Left lung (tissue), 10 donors: ENCODE measurements around the gene LNX2. TPM values are rescaled to one million over a fixed set of nuclear protein-coding genes. Genes with fewer than 3 reads are reported as not detected.

Experiments
- ATAC-seq: fragments of 200-7000 bp; cut with Tn5 transposase; one replicate; pipeline ENCODE4 v1.9.1; 2020; ENCODE audit warnings: moderate library complexity
- DNase-seq, 4 donors: peaks; one replicate each; pipeline ENCODE4 v3.0.0-alpha.2; 2013 to 2020
- H3K27ac ChIP-seq, 2 donors: fragments of 200-600 bp; sonication (generic) in 1 of 2; one replicate each; pipeline versions ENCODE4 v1.5.0 to v1.8.0; 2020 to 2021
- H3K27me3 ChIP-seq, 2 donors: fragments of 200-600 bp; sonication (generic) in 1 of 2; one replicate each; pipeline versions ENCODE4 v1.5.0 to v1.8.0; 2020 to 2021
- H3K36me3 ChIP-seq, 2 donors: fragments of 200-600 bp; sonication (generic) in 1 of 2; one replicate each; pipeline versions ENCODE4 v1.5.0 to v1.8.0; 2020 to 2021
- H3K4me1 ChIP-seq, 2 donors: fragments of 200-600 bp; one replicate each; pipeline ENCODE4 v1.8.0; 2021
- H3K4me3 ChIP-seq, 2 donors: fragments of 200-600 bp; sonication (generic) in 1 of 2; one replicate each; pipeline versions ENCODE4 v1.5.0 to v1.8.0; 2020 to 2021; ENCODE audit warnings: mild to moderate bottlenecking in 1 of 2
- H3K9me3 ChIP-seq, 2 donors: fragments of 200-600 bp; sonication (generic) in 1 of 2; one replicate each; pipeline versions ENCODE4 v1.5.0 to v1.8.0; 2020 to 2021
- CTCF ChIP-seq, 2 donors: fragments of 200-600 bp; sonication (generic) in 1 of 2; IDR thresholded peaks; one replicate each; pipeline versions ENCODE4 v1.5.0 to v1.8.0; 2021; ENCODE audit warnings: antibody characterized with exemption in 2 of 2
- intact Hi-C, 2 donors: fragments of 100-400 bp; cut with DNase I; formaldehyde crosslinking; loops; one replicate each; pipeline versions ENCODE4 v1.11.2 to v1.14.2; 2022
- polyA plus RNA-seq, 6 donors: library from polyadenylated mRNA; unstranded; fragments of 120-200 nt; gene quantifications; one replicate each; pipeline ENCODE4 v1.2.1, GENCODE V29; 2013; ENCODE audit not compliant: insufficient read length in 6 of 6
- total RNA-seq, 2 donors: library from RNA; stranded (reverse); fragmentation: NEBNext Ultra II Directional; extraction: Animal tissue kit (Norgen Biotek cat#: 25700); gene quantifications; one replicate each; pipeline ENCODE4 v1.2.1, GENCODE V29; 2021
- donor health status: DM: no; HTN: yes; CAD: no.
- donor health status: DM: no; HTN: no; CAD: no.

Gene LNX2
- total and polyA plus RNA-seq, 8 donors = 16.0 to 25.9 (median 17.8) TPM

GRCh38 chr13:27587095-27587746 lies 33.1 kb downstream of the LNX2 start:
- intact Hi-C loops = no loop called here
- DNase-seq (no peak), ATAC-seq (peak; percentile 21)
- TF ChIP-seq CTCF (IDR thresholded peaks at IDR 0.05) = no peak
- no peaks in the 10 kb centered on the region for H3K27me3 ChIP-seq
- no peak overlapping the region for H3K4me3 ChIP-seq
- peaks cover 7 to 23% of the 10 kb centered on the region in 2 donors for H3K4me1 ChIP-seq
- peaks cover 0 to 2% of the 10 kb centered on the region in 2 donors for H3K9me3 ChIP-seq
- H3K27ac ChIP-seq = no peak overlapping the region
- H3K36me3 ChIP-seq = no peaks in the 10 kb centered on the region

- ATAC-seq (no peak), DNase-seq (no peak)
- H3K36me3 ChIP-seq = peaks cover 0 to 8% of the 10 kb centered on the region in 2 donors
- no peak overlapping the region for H3K27ac ChIP-seq
- no peak for TF ChIP-seq CTCF (IDR thresholded peaks at IDR 0.05)
- intact Hi-C loops = no loop called here
- peaks cover 7 to 20% of the 10 kb centered on the region in 2 donors for H3K4me1 ChIP-seq
- no peak overlapping the region for H3K4me3 ChIP-seq
- H3K27me3 ChIP-seq = no peaks in the 10 kb centered on the region
- peaks cover 0 to 2% of the 10 kb centered on the region in 2 donors for H3K9me3 ChIP-seq
These were observed 36.7 kb downstream of the LNX2 start for GRCh38 chr13:27583645-27584044.

DNA sequence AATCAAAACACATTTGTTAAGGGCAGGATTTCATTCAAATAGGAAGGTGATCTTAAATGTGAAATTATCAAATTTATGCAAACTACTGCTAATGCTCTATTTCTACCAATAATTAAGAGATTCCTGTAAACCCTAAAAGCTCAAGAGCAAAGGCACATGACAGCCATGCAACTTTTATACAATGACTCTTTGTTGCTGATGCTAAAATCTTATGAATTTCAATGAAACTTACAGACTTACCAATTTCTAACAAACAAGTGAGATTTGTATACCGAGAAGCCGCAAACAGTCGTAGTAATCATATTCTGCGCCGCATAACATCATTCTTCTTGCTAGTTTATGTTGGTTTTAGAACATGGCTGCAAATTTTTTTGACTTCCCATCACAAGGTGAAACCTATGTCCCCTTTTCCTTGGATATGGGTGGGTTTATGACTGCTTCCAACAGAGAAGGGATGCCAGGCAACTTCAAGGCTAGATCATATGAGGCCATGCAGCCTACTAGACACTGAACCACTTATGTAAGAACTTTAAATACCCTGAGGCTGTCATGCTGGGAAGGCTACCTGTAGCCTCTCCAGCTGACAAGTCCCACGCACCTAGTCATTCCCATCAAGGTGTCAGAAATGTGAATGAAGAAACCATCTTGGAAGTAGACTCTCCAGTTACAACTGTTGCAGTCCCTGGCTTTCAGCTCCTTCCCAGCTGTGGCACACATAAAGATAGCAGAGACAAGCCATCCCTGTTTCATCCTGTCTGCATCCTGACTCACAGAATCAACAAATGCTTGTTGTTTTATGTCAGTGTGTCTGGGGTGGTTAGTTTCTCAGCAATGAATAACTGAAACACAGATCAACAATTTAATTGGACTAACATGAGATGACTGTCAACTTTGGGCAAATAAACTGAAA lies 42.0 kb downstream of the LNX2 start:
- Histone ChIP-seq H3K36me3 (peaks cover 0 to 8% of the 10 kb centered on the region in 2 donors), H3K4me1 (peaks cover 0 to 2% of the 10 kb centered on the region in 2 donors), H3K27ac (no peak overlapping the region), H3K27me3 (no peaks in the 10 kb centered on the region), H3K9me3 (no peaks in the 10 kb centered on the region), H3K4me3 (no peak overlapping the region)
- DNase-seq (no peak), ATAC-seq (no peak)
- no peak for TF ChIP-seq CTCF (IDR thresholded peaks at IDR 0.05)
- intact Hi-C loops = no loop called here

- Histone ChIP-seq H3K27me3 (no peaks in the 10 kb centered on the region), H3K4me3 (no peak overlapping the region), H3K36me3 (no peaks in the 10 kb centered on the region), H3K9me3 (no peaks in the 10 kb centered on the region), H3K4me1 (no peaks in the 10 kb centered on the region), H3K27ac (no peak overlapping the region)
- DNase-seq (no peak), ATAC-seq (no peak)
- TF ChIP-seq CTCF (IDR thresholded peaks at IDR 0.05) = no peak
- intact Hi-C loops = no loop called here
These were observed 45.7 kb downstream of the LNX2 start for GRCh38 chr13:27574661-27575060.

DNA sequence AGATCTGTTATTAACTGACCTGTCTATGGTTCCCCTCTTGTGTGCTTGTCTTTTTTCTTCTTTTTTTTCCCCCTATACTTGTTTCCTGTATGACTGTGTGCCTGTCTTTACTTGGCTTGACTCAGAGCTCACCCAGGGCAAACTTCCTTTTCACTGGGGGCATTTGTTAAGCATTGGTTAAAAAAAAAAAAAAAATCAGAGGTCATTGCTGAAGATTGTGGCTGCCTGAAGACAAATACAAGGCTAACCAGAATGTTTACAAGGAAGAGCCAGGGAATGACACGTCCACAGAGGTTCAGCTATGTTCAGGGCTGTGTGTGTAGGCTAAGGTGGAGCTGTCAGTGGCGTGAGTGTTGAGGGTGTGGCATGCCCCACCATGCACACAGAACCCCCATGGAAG lies 47.1 kb downstream of the LNX2 start:
- DNase-seq (no peak), ATAC-seq (no peak)
- H3K27me3 ChIP-seq = no peaks in the 10 kb centered on the region
- no peaks in the 10 kb centered on the region for H3K9me3 ChIP-seq
- H3K36me3 ChIP-seq = peaks cover 0 to 12% of the 10 kb centered on the region in 2 donors
- no peak overlapping the region for H3K27ac ChIP-seq
- no peak for TF ChIP-seq CTCF (IDR thresholded peaks at IDR 0.05)
- no peaks in the 10 kb centered on the region for H3K4me1 ChIP-seq
- H3K4me3 ChIP-seq = no peak overlapping the region
- intact Hi-C loops = no loop called here
